Fibroblast of pulmonary artery (primary cell): ENCODE results near the gene KIAA1217.

Experiments
- DNase-seq: peaks from one replicate; pipeline ENCODE4 v3.0.0-alpha.2; 2010; ENCODE audit warnings: low read depth
- H3K4me3 ChIP-seq: replicated peaks from 2 replicates; pipeline ENCODE4 v1.5.1; 2011; ENCODE audit warnings: low read depth, mild to moderate bottlenecking, control low read depth, low read length, moderate library complexity
- CTCF ChIP-seq: IDR thresholded peaks from 2 replicates; pipeline ENCODE4 v1.5.1; 2011; ENCODE audit warnings: mild to moderate bottlenecking, control low read depth, low read length, inconsistent platforms; ENCODE audit errors: missing control alignments

KIAA1217 gene

GRCh38 chr10:24382045-24382444 lies 173.1 kb downstream of the KIAA1217 start:
- no peak overlapping the region for H3K4me3 ChIP-seq
- no peak for DNase-seq
- TF ChIP-seq CTCF, result no peak

- no peak for DNase-seq
- no peak for TF ChIP-seq CTCF
- H3K4me3 ChIP-seq, result no peak overlapping the region
These were observed 173.6 kb downstream of the KIAA1217 start for GRCh38 chr10:24382596-24382978.

GRCh38 chr10:24382979-24383663 lies 174.2 kb downstream of the KIAA1217 start:
- no peak overlapping the region for H3K4me3 ChIP-seq
- peak; percentile 49 for DNase-seq
- no peak for TF ChIP-seq CTCF

- no peak overlapping the region for H3K4me3 ChIP-seq
- DNase-seq, result peak; percentile 99
- peak; percentile 56 for TF ChIP-seq CTCF
These were observed 174.8 kb downstream of the KIAA1217 start for GRCh38 chr10:24383681-24384106.

GRCh38 chr10:24384954-24385353 lies 176.0 kb downstream of the KIAA1217 start:
- no peak overlapping the region for H3K4me3 ChIP-seq
- DNase-seq, result no peak
- no peak for TF ChIP-seq CTCF

- H3K4me3 ChIP-seq, result no peak overlapping the region
- DNase-seq, result peak; percentile 79
- TF ChIP-seq CTCF, result no peak
These were observed 176.8 kb downstream of the KIAA1217 start for GRCh38 chr10:24385776-24386175.

GRCh38 chr10:24390146-24390700 lies 181.3 kb downstream of the KIAA1217 start:
- H3K4me3 ChIP-seq, result no peak overlapping the region
- DNase-seq, result no peak
- TF ChIP-seq CTCF, result no peak
